Prostate gland (tissue), 2 donors: ENCODE measurements around the gene BABAM2.

Source experiments
- CTCF ChIP-seq, 4 experiments: fragments of 200-600 bp in 2 of 4; fragments of 450-650 bp in 2 of 4; sonication (generic) in 2 of 4; IDR thresholded peaks; 1 replicate in 3 of 4; 2 replicates in 1 of 4; pipeline ENCODE4 v1.5.1; 2016 to 2019; ENCODE audit warnings: antibody characterized with exemption in 4 of 4, mild to moderate bottlenecking in 2 of 4, moderate library complexity in 2 of 4
- POLR2A ChIP-seq: fragments of 450-650 bp; IDR thresholded peaks from one replicate; pipeline ENCODE4 v1.6.1; 2016; ENCODE audit warnings: antibody characterized with exemption, mild to moderate bottlenecking
- POLR2AphosphoS5 ChIP-seq: sonication (generic); formaldehyde crosslinking; IDR thresholded peaks from one replicate; pipeline ENCODE4 v1.6.1; 2017; ENCODE audit warnings: antibody characterized with exemption

GRCh38 chr2:28365158-28365557 lies 474.6 kb downstream of the BABAM2 start:
- TF ChIP-seq CTCF (IDR thresholded peaks at IDR 0.05), result no peak
- TF ChIP-seq POLR2A, result no peak
- TF ChIP-seq POLR2AphosphoS5, result no peak
